HEK293T (cell line): ENCODE measurements around the gene SULT1C2.

ENCODE experiments used
- CTCF ChIA-PET: fragments of 350-600 bp; formaldehyde crosslinking; extraction: SDS; loops from one replicate; lab custom pipeline; 2021; ENCODE audit warnings: antibody characterized with exemption, inconsistent platforms; lab: Yijun Ruan, JAX
- POLR2A ChIA-PET: fragments of 350-600 bp; formaldehyde crosslinking; extraction: SDS; loops from one replicate; lab custom pipeline; 2020; ENCODE audit warnings: antibody characterized with exemption, inconsistent platforms; lab: Yijun Ruan, JAX
- DNase-seq: peaks from one replicate; pipeline ENCODE4 v3.0.0; 2012; ENCODE audit warnings: mixed read lengths; ENCODE audit errors: extremely low spot score
- ARNT ChIP-seq: fragments of 450-650 bp; IDR thresholded peaks from 2 replicates; pipeline ENCODE4 v1.6.1; 2017; ENCODE audit warnings: mild to moderate bottlenecking
- BHLHE40 ChIP-seq: fragments of 450-650 bp; IDR thresholded peaks from 2 replicates; pipeline ENCODE4 v1.6.1; 2016; ENCODE audit warnings: mild to moderate bottlenecking, moderate library complexity, borderline replicate concordance
- CTBP1 ChIP-seq: fragments of 450-650 bp; IDR thresholded peaks from 2 replicates; pipeline ENCODE4 v1.6.1; 2016; ENCODE audit warnings: borderline replicate concordance
- ELF4 ChIP-seq: fragments of 450-650 bp; IDR thresholded peaks from 2 replicates; pipeline ENCODE4 v1.6.1; 2017; ENCODE audit warnings: antibody characterized with exemption
- FOXA1 ChIP-seq: fragments of 450-650 bp; IDR thresholded peaks from 2 replicates; pipeline ENCODE4 v1.6.1; 2016; ENCODE audit warnings: mild to moderate bottlenecking
- FOXK2 ChIP-seq: fragments of 450-650 bp; IDR thresholded peaks from 2 replicates; pipeline ENCODE4 v1.6.1; 2016; ENCODE audit warnings: mild to moderate bottlenecking
- FOXM1 ChIP-seq: fragments of 450-650 bp; IDR thresholded peaks from 2 replicates; pipeline ENCODE4 v1.6.1; 2017; ENCODE audit warnings: mild to moderate bottlenecking, borderline replicate concordance
- HDGF ChIP-seq: fragments of 450-650 bp; IDR thresholded peaks from 2 replicates; pipeline ENCODE4 v1.6.1; 2017; ENCODE audit warnings: antibody characterized with exemption, borderline replicate concordance
- L3MBTL2 ChIP-seq: fragments of 450-650 bp; conservative IDR thresholded peaks from 2 replicates; pipeline ENCODE4 v1.6.1; 2016; ENCODE audit warnings: mild to moderate bottlenecking
- LEF1 ChIP-seq: fragments of 450-650 bp; IDR thresholded peaks from 2 replicates; pipeline ENCODE4 v1.6.1; 2017; ENCODE audit warnings: mild to moderate bottlenecking, borderline replicate concordance
- NFRKB ChIP-seq: fragments of 450-650 bp; IDR thresholded peaks from 2 replicates; pipeline ENCODE4 v1.6.1; 2016; ENCODE audit warnings: mild to moderate bottlenecking, moderate library complexity
- PKNOX1 ChIP-seq: fragments of 450-650 bp; IDR thresholded peaks from 2 replicates; pipeline ENCODE4 v1.6.1; 2016
- SP1 ChIP-seq: fragments of 450-650 bp; IDR thresholded peaks from 2 replicates; pipeline ENCODE4 v1.6.1; 2017
- SUZ12 ChIP-seq: fragments of 450-650 bp; IDR thresholded peaks from 2 replicates; pipeline ENCODE4 v1.6.1; 2016; ENCODE audit warnings: mild to moderate bottlenecking
- TARDBP ChIP-seq: fragments of 450-650 bp; IDR thresholded peaks from 2 replicates; pipeline ENCODE4 v1.6.1; 2016
- ZNF384 ChIP-seq: fragments of 450-650 bp; IDR thresholded peaks from 2 replicates; pipeline ENCODE4 v1.6.1; 2016

Gene SULT1C2

GRCh38 chr2:108288534-108289106 is at the start of gene SULT1C2:
SULT1C2 (plus strand) TSS chr2:108288895; CDS start chr2:108293668, 4,773 bp downstream.
- CTCF ChIA-PET, result interaction anchor here (1.0 kb wide), 1 partner anchor 348 kb away, joined by 3 read pairs; no protein-coding TSS in a partner anchor
- POLR2A ChIA-PET, result interaction anchor here (1.2 to 1.5 kb wide), 4 partner anchors 10 to 89 kb away, joined by 3 to 8 read pairs (median 6); partner anchors contain the start of gene SULT1C4
- peak; percentile 65 for DNase-seq
- TF ChIP-seq ELF4, result no peak
- peak; percentile 68 for TF ChIP-seq L3MBTL2

GRCh38 chr2:108239786-108240185 is 48.9 kb upstream of the SULT1C2 start, which contains the start of gene SULT1C3:
SULT1C3 (plus strand) TSS chr2:108239968; CDS start chr2:108247195, 7,227 bp downstream.
- no peak for DNase-seq
- CTCF ChIA-PET, result no interaction called here
- TF ChIP-seq TARDBP (no peak), LEF1 (no peak), HDGF (no peak), NFRKB (no peak), BHLHE40 (no peak), ELF4 (no peak), SUZ12 (no peak), L3MBTL2 (no peak), SP1 (no peak), FOXA1 (no peak)
- POLR2A ChIA-PET, result no interaction called here

- ChIA-PET POLR2A (interaction anchor here (0.6 kb wide), 1 partner anchor 435 kb away, joined by 3 read pairs; no protein-coding TSS in a partner anchor), CTCF (no interaction called here)
- TF ChIP-seq FOXM1 (no peak), ARNT (no peak), BHLHE40 (no peak), TARDBP (no peak), FOXA1 (no peak), SUZ12 (no peak), PKNOX1 (no peak), ZNF384 (no peak), SP1 (no peak)
- no peak for DNase-seq
Observed at GRCh38 chr2:108240966-108241365, 47.7 kb upstream of the SULT1C2 start.

GRCh38 chr2:108243566-108243965 is 45.1 kb upstream of the SULT1C2 start:
- no peak for TF ChIP-seq ELF4
- TF ChIP-seq FOXA1, result no peak
- TF ChIP-seq SUZ12, result no peak
- no peak for TF ChIP-seq ARNT
- DNase-seq, result no peak
- ChIA-PET CTCF (no interaction called here), POLR2A (interaction anchor here (1.3 kb wide), 1 partner anchor 16 kb away, joined by 3 read pairs; no protein-coding TSS in a partner anchor)

GRCh38 chr2:108244667-108245414 is 43.9 kb upstream of the SULT1C2 start:
- POLR2A ChIA-PET, result interaction anchor here (1.3 kb wide), 1 partner anchor 15 kb away, joined by 3 read pairs; no protein-coding TSS in a partner anchor
- TF ChIP-seq PKNOX1, result no peak
- no peak for TF ChIP-seq L3MBTL2
- TF ChIP-seq ZNF384, result no peak
- no peak for TF ChIP-seq LEF1
- no peak for TF ChIP-seq FOXK2
- no peak for DNase-seq
- CTCF ChIA-PET, result no interaction called here

GRCh38 chr2:108253106-108253505 is 35.6 kb upstream of the SULT1C2 start:
- TF ChIP-seq SP1, result no peak
- TF ChIP-seq CTBP1, result no peak
- TF ChIP-seq FOXM1, result no peak
- no peak for TF ChIP-seq LEF1
- no peak for TF ChIP-seq NFRKB
- no peak for TF ChIP-seq BHLHE40
- no peak for TF ChIP-seq ELF4
- TF ChIP-seq FOXK2, result no peak
- TF ChIP-seq HDGF, result no peak
- no peak for TF ChIP-seq ZNF384
- TF ChIP-seq ARNT, result no peak
- TF ChIP-seq PKNOX1, result no peak
- no peak for TF ChIP-seq L3MBTL2
- no peak for TF ChIP-seq FOXA1
- no peak for TF ChIP-seq SUZ12
- no peak for TF ChIP-seq TARDBP
- POLR2A ChIA-PET, result no interaction called here
- DNase-seq, result no peak
- CTCF ChIA-PET, result no interaction called here
